Measurements from ENCODE around the gene FAM180B.
A peak's percentile ranks its signal among the peaks of the same experiment; 100 is the strongest.
"Not testable (repeated sequence)": the region's sequence is repeated elsewhere in the genome, so short reads cannot be mapped to it uniquely, and the experiment has no call there.

FAM180B gene

GRCh38 chr11:47605921-47606320 lies 19.4 kb downstream of the FAM180B start:
- no peak overlapping the region for H3K4me3 Mint-ChIP-seq
- peaks cover 6% of the 10 kb centered on the region for H3K4me1 Mint-ChIP-seq
- no peak for DNase-seq (ENCODE audit: low spot score in 2 of 2)
- ATAC-seq = no peak
- H3K27ac Mint-ChIP-seq = no peak overlapping the region
- no peaks in the 10 kb centered on the region for H3K9me3 Mint-ChIP-seq
- H3K36me3 Mint-ChIP-seq = peaks cover 5% of the 10 kb centered on the region

GRCh38 chr11:47606731-47607130 lies 20.3 kb downstream of the FAM180B start:
- peaks cover 6% of the 10 kb centered on the region for H3K4me1 Mint-ChIP-seq
- H3K27ac Mint-ChIP-seq = no peak overlapping the region
- ATAC-seq (no peak), DNase-seq (ENCODE audit: low spot score in 2 of 2) (no peak)
- H3K36me3 Mint-ChIP-seq = peaks cover 5% of the 10 kb centered on the region
- no peak overlapping the region for H3K4me3 Mint-ChIP-seq
- no peaks in the 10 kb centered on the region for H3K9me3 Mint-ChIP-seq

- ATAC-seq (no peak), DNase-seq (ENCODE audit: low spot score in 2 of 2) (no peak)
- H3K9me3 Mint-ChIP-seq = no peaks in the 10 kb centered on the region
- H3K4me3 Mint-ChIP-seq = no peak overlapping the region
- H3K4me1 Mint-ChIP-seq = peaks cover 6% of the 10 kb centered on the region
- H3K36me3 Mint-ChIP-seq = peaks cover 5% of the 10 kb centered on the region
- no peak overlapping the region for H3K27ac Mint-ChIP-seq
Observed at GRCh38 chr11:47607380-47607779, 20.9 kb downstream of the FAM180B start.

- ATAC-seq (no peak), DNase-seq (ENCODE audit: low spot score in 2 of 2) (no peak)
- H3K4me1 Mint-ChIP-seq = peaks cover 6% of the 10 kb centered on the region
- H3K4me3 Mint-ChIP-seq = no peak overlapping the region
- H3K27ac Mint-ChIP-seq = peak overlapping the region; percentile 48
- H3K9me3 Mint-ChIP-seq = no peaks in the 10 kb centered on the region
- peaks cover 11% of the 10 kb centered on the region for H3K36me3 Mint-ChIP-seq
Observed at GRCh38 chr11:47609675-47610074, 23.2 kb downstream of the FAM180B start.

- no peak for DNase-seq (ENCODE audit: low spot score in 2 of 2)
- no peak overlapping the region for H3K27ac Mint-ChIP-seq
- no peak overlapping the region for H3K4me3 Mint-ChIP-seq
Observed at GRCh38 chr11:47611348-47611794, 24.9 kb downstream of the FAM180B start.

GRCh38 chr11:47615249-47615648 lies 28.8 kb downstream of the FAM180B start:
- Mint-ChIP-seq H3K9me3 (no peaks in the 10 kb centered on the region), H3K4me1 (no peaks in the 10 kb centered on the region), H3K4me3 (no peak overlapping the region), H3K27ac (no peak overlapping the region), H3K36me3 (peaks cover 59% of the 10 kb centered on the region)
- no peak for DNase-seq (ENCODE audit: low spot score in 2 of 2)
- ATAC-seq = no peak

More at GRCh38 chr11:47611348-47611794, 24.9 kb downstream of the FAM180B start:
- no peak for ATAC-seq
- H3K4me1 Mint-ChIP-seq = peaks cover 6% of the 10 kb centered on the region
- peaks cover 25% of the 10 kb centered on the region for H3K36me3 Mint-ChIP-seq
- no peaks in the 10 kb centered on the region for H3K9me3 Mint-ChIP-seq

- H3K36me3 Mint-ChIP-seq = peaks cover 74% of the 10 kb centered on the region
- ATAC-seq (no peak), DNase-seq (ENCODE audit: low spot score in 2 of 2) (no peak)
- H3K4me1 Mint-ChIP-seq = no peaks in the 10 kb centered on the region
- no peak overlapping the region for H3K4me3 Mint-ChIP-seq
- no peaks in the 10 kb centered on the region for H3K9me3 Mint-ChIP-seq
- peak overlapping the region; percentile 12 for H3K27ac Mint-ChIP-seq
Observed at GRCh38 chr11:47616726-47617416, 30.4 kb downstream of the FAM180B start.

- ATAC-seq (peak; percentile 52), DNase-seq (ENCODE audit: low spot score in 2 of 2) (no peak)
- Mint-ChIP-seq H3K9me3 (no peaks in the 10 kb centered on the region), H3K36me3 (peaks cover 80% of the 10 kb centered on the region), H3K4me1 (no peaks in the 10 kb centered on the region), H3K4me3 (no peak overlapping the region), H3K27ac (peak overlapping the region; percentile 12)
Observed at GRCh38 chr11:47617417-47617809, 30.9 kb downstream of the FAM180B start.

GRCh38 chr11:47620836-47621378 lies 34.4 kb downstream of the FAM180B start:
- H3K4me3 Mint-ChIP-seq = no peak overlapping the region
- peaks cover 99% of the 10 kb centered on the region for H3K36me3 Mint-ChIP-seq
- DNase-seq (ENCODE audit: low spot score in 2 of 2) (no peak), ATAC-seq (no peak)
- H3K9me3 Mint-ChIP-seq = no peaks in the 10 kb centered on the region
- H3K27ac Mint-ChIP-seq = no peak overlapping the region
- H3K4me1 Mint-ChIP-seq = no peaks in the 10 kb centered on the region

GRCh38 chr11:47626234-47626633 lies 39.8 kb downstream of the FAM180B start:
- Mint-ChIP-seq H3K27ac (no peak overlapping the region), H3K4me1 (no peaks in the 10 kb centered on the region), H3K36me3 (peaks cover 100% of the 10 kb centered on the region), H3K9me3 (no peaks in the 10 kb centered on the region), H3K4me3 (no peak overlapping the region)
- DNase-seq (ENCODE audit: low spot score in 2 of 2) (no peak), ATAC-seq (no peak)

- peaks cover 100% of the 10 kb centered on the region for H3K36me3 Mint-ChIP-seq
- H3K4me3 Mint-ChIP-seq = no peak overlapping the region
- ATAC-seq (no peak), DNase-seq (ENCODE audit: low spot score in 2 of 2) (no peak)
- H3K27ac Mint-ChIP-seq = no peak overlapping the region
- no peaks in the 10 kb centered on the region for H3K9me3 Mint-ChIP-seq
- no peaks in the 10 kb centered on the region for H3K4me1 Mint-ChIP-seq
Observed at GRCh38 chr11:47628026-47628425, 41.5 kb downstream of the FAM180B start.

- no peaks in the 10 kb centered on the region for H3K9me3 Mint-ChIP-seq
- H3K4me1 Mint-ChIP-seq = no peaks in the 10 kb centered on the region
- peaks cover 100% of the 10 kb centered on the region for H3K36me3 Mint-ChIP-seq
- no peak overlapping the region for H3K4me3 Mint-ChIP-seq
- DNase-seq (ENCODE audit: low spot score in 2 of 2) (no peak), ATAC-seq (no peak)
- H3K27ac Mint-ChIP-seq = no peak overlapping the region
Observed at GRCh38 chr11:47631473-47631872, 45.0 kb downstream of the FAM180B start.

- not testable (repeated sequence) for H3K9me3 Mint-ChIP-seq; H3K27ac Mint-ChIP-seq; H3K4me3 Mint-ChIP-seq; ATAC-seq; H3K4me1 Mint-ChIP-seq; DNase-seq (ENCODE audit: low spot score in 2 of 2)
- peaks cover 87% of the 10 kb centered on the region for H3K36me3 Mint-ChIP-seq
Observed at GRCh38 chr11:47636331-47636730, 49.9 kb downstream of the FAM180B start.

Measured in stimulated activated effector memory CD8-positive, alpha-beta T cell treated with anti-CD3 and anti-CD28 coated beads, Interleukin-12 subunit alpha, Interleukin-12 subunit beta, amount 100 ng/mL, for 72 hours (primary cell).